Measurements from ENCODE around the gene NRTN.

DNA sequence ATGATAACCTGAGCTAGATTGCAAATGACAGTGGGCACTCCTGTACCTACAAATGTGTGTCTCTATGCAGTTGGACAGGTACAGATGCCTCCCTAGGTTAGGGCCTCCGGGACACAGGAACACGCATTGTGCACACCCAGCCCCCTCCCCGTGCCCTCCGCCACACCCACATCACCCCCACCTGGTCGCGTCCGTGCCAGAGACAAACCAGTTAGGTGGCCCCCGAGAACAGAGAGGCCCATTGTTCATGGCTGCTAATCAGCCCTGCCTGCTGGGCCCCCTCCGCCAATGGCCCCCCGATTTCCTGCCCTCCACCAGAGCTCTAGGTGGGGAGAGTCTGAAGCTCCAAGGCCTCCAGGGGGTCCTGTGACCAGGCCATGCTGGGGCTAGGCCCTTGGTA is 13.7 kb downstream of the NRTN start:
- TF ChIP-seq, protein P1, sequence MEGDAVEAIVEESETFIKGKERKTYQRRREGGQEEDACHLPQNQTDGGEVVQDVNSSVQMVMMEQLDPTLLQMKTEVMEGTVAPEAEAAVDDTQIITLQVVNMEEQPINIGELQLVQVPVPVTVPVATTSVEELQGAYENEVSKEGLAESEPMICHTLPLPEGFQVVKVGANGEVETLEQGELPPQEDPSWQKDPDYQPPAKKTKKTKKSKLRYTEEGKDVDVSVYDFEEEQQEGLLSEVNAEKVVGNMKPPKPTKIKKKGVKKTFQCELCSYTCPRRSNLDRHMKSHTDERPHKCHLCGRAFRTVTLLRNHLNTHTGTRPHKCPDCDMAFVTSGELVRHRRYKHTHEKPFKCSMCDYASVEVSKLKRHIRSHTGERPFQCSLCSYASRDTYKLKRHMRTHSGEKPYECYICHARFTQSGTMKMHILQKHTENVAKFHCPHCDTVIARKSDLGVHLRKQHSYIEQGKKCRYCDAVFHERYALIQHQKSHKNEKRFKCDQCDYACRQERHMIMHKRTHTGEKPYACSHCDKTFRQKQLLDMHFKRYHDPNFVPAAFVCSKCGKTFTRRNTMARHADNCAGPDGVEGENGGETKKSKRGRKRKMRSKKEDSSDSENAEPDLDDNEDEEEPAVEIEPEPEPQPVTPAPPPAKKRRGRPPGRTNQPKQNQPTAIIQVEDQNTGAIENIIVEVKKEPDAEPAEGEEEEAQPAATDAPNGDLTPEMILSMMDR (IDR thresholded peaks at IDR 0.05; ENCODE audit: insufficient read depth, low read length): no peak
- no peak for TF ChIP-seq POLR2AphosphoS5 (IDR thresholded peaks at IDR 0.05; ENCODE audit: low read depth)
